ENCODE data around the gene RIT1.
"Not testable (repeated sequence)": the region's sequence is repeated elsewhere in the genome, so short reads cannot be mapped to it uniquely, and the experiment has no call there.

The RIT1 gene

GRCh38 chr1:155932487-155932886 is 21.3 kb upstream of the RIT1 start:
- peak; percentile 12 to 14 for DNase-seq

- DNase-seq: peak in 1 of 2 experiments; percentile 12
Observed at GRCh38 chr1:155932081-155932480, 20.9 kb upstream of the RIT1 start.

DNA sequence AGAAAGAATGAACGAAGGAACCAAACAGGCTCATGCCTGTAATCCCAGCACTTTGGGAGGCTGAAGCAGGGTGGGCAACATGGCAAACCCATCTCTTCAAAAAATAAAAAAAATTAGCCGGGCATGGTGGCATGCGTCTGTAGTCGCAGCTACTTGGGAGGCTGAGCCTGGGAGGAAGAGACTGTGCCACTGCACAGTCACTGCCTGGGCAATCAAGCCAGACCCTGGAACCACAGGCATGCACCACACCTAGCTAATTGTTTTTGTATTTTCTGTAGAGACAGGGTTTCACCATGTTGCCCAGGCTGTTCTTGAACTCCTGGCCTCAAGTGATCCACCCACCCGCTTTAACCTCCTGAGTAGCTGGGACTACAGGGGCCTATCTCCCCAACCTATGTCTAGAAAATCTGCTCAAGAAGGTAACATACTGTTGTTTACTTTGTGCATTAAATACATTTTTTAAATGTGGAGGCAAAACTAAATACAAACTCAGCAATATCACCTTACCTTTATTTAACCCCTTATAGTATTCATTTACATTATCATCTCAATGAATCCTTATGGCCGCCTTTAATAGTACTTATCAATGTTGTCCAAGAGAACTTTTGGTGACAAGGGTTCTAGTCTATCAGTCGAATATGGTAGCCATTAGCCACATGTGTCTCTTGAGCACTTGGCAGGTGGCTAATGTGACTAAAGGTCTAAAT is 20.3 kb upstream of the RIT1 start:
- peak; percentile 14 to 18 for DNase-seq

GRCh38 chr1:155930725-155931124 is 19.6 kb upstream of the RIT1 start:
- peak in 1 of 2 experiments; percentile 13 for DNase-seq

- DNase-seq: no peak
Observed at GRCh38 chr1:155929057-155929456, 17.9 kb upstream of the RIT1 start.

GRCh38 chr1:155925506-155925905 is 14.4 kb upstream of the RIT1 start:
- DNase-seq: no peak

- no peak for DNase-seq
Observed at GRCh38 chr1:155920717-155921116, 9.6 kb upstream of the RIT1 start.

- DNase-seq: no peak
Observed at GRCh38 chr1:155919801-155920200, 8.7 kb upstream of the RIT1 start.

DNA sequence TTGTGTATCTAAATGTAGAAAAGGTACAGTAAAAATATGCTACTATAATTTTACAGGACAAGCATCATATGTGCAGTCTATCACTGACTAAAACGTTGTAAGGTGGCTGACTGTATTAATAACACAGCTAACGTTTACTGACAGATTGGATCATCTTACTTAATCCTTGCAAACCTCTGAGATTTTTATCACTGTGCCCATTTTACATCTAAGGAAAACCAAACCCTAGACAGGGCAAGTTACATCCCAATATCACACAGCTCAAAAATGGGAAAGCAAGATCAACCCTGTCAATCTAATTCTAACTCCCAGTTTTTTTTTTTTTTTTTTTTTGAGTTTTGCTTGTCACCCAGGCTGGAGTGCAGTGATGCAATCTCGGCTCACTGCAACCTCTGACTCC is 7.5 kb upstream of the RIT1 start:
- DNase-seq: no peak

GRCh38 chr1:155913969-155914757 is 3.0 kb upstream of the RIT1 start:
- no peak for DNase-seq

DNA sequence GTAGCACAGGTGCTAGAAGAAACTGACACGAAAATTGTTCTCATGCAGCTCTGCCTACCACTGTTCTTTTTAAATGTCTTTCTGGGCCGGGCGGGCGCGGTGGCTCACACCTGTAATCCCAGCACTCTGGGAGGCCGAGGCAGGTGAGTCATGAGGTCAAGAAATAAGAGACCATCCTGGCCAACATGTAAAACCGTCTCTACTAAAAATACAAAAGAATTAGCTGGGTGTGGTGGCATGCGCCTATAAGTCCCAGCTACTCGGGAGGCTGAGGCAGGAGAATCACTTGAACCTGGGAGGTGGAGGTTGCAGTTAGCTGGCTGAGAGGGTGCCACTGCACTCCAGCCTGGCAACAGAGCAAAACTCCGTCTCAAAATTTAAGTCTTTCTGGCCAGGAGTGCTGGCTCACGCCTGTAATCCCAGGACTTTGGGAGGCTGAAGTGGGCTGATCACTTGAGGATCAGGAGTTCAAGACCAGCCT is 947 bp upstream of the RIT1 start:
- peak in 1 of 2 experiments; percentile 35 for DNase-seq

- DNase-seq: peak; percentile 32 to 38
Observed at GRCh38 chr1:155910621-155911121, 478 bp downstream of the RIT1 start.

DNA sequence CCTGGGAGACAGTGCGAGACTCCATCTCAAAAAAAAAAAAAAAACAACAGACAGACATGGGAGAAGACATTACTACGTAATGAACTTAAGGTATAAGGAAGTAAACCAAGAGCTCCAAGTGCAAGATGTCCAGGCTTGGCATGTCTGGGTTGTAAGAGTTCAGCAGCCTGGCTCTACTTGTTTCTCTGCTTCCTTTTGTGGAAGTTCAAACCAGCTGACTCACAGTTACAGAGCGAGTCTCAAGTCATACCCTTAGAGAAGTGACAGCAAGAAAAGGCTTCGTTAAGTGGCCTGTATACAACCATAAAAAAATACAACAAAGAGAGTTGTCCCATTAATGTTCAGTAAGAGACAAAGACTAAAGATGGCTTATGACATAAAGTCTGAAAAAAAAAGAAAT is 1.3 kb downstream of the RIT1 start:
- DNase-seq: no peak

- DNase-seq: no peak
Observed at GRCh38 chr1:155904261-155904660, 6.9 kb downstream of the RIT1 start.

GRCh38 chr1:155900161-155900560 is 11.0 kb downstream of the RIT1 start:
- no peak for DNase-seq

DNA sequence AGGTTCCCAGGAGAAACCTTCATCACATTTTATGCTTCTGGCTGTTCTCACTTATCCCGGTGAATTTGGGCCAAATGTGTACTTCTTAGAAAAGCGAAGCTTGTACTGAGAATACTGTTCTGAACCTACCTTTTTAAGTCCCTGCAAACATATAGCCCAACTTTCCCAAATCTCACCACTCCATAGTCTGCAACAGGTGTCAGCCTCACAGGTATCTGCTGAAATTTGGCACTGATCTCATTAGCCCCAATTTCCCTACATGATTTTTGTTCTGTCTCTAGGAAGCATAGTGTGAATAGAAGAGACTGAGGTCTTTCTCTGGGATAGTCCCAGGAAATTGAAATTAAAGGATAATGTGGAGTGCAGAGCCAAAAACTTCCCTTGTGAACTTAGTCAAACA is 11.5 kb downstream of the RIT1 start:
- no peak for DNase-seq

- DNase-seq: no peak
Observed at GRCh38 chr1:155898888-155899287, 12.3 kb downstream of the RIT1 start.

GRCh38 chr1:155897746-155898145 is 13.4 kb downstream of the RIT1 start:
- no peak for DNase-seq

DNA sequence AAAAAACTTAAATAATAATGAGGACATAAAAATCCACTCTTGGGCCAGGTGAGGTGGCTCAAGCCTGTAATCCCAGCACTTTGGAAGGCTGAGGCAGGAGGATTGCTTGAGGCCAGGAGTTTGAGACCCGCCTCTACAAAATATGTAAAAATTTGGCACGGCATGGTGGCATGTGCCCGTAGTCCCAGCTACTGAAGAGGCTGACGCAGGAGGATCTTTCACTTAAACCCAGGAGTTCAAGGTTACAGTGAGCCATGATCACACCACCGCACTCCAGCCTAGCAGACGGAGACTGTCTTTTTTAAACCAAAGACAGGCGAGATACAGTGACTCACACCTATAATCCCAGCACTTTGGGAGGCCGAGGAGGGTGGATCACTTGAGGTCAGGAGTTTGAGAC is 14.7 kb downstream of the RIT1 start:
- not testable (repeated sequence) for DNase-seq

- DNase-seq: not testable (repeated sequence)
Observed at GRCh38 chr1:155895617-155896016, 15.5 kb downstream of the RIT1 start.

DNA sequence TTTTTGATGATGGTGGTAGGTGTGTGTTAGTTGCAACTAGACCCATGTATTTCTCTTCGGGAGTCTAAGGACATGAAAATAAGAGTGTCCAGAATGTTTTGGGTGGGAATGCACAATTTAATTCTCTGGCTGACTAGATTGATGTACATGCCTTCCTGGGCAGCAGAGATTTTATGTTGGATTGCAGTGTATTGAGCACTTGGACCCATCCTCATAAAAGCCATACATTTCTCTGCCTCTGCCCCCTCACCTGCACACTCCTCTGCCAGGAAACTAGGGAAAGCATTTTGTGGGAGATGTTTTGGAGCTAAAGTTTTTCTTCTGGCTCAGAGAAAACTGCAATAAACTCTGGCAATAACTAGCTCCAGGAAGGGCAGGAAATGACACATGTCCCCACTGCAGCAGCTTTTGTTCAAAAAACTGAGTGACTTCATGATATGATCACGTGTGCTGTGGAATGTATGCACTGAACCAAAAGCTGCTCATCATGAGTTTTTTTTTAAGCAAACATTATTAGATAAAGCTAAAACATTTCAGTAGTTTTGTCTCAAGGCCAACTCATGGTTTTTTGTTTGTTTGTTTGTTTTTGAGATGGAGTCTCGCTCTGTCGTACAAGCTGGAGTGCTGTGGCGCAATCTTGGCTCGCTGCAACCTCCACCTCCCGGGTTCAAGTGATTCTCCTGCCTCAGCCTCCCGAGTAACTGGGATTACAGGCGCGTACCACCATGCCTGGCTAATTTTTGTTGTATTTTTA is 17.6 kb downstream of the RIT1 start:
- peak in 1 of 2 experiments; percentile 24 for DNase-seq

DNA sequence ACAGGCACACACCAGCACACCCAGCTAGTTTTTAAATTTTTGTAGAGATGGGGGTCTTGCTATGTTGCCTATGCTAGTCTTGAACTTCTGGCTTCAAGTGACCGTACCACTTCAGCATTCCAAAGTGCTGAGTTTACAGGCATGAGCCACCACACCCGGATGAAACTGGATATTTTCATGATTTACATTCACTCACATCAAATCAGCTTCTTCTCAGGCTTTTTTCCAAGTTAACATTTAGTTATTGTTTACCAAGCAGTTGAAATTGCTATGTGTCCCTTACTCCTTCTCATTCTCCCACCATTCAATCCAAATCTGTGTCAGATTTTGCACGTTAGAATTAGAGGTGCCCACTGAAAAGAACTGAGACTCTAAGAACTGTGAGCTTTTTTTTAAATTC is 18.4 kb downstream of the RIT1 start:
- no peak for DNase-seq

DNA sequence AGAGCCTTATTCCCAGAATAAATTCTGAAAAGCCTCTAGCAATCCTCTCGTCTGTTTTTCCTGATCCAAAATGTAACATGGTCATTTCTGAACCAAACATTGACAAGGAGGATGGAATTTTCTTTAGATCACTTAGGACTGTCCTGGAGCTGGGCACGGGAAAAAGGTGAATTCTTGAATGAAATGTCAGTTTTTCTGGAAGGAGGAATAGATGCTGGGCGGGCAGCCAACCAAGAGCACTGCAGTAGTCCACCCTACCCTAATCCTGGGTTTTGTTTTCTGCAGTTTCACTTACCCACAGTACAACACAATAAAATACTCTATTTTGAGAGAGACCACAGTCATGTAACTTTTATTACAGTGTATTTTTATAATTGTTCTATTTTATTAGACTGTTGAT is 20.9 kb downstream of the RIT1 start:
- no peak for DNase-seq
